GM12891 (cell line): ENCODE measurements around the gene PRKCE.

Experiments
- DNase-seq: peaks from one replicate; pipeline ENCODE4 v3.0.0; 2011; ENCODE audit warnings: low spot score; ENCODE audit not compliant: insufficient read length
- FAIRE-seq: peaks from 2 replicates; lab custom pipeline; 2011; peaks lifted over from hg19 to GRCh38; lab: Jason Lieb, UNC
- PAX5 ChIP-seq: IDR thresholded peaks from 2 replicates; pipeline ENCODE4 v1.6.1; 2011; ENCODE audit warnings: low read length, moderate library complexity, mild to moderate bottlenecking; ENCODE audit not compliant: insufficient read depth, severe bottlenecking
- POLR2A ChIP-seq: IDR thresholded peaks from 2 replicates; pipeline ENCODE4 v1.6.1; 2011; ENCODE audit warnings: low read depth, low read length, control low read depth
- POLR2AphosphoS5 ChIP-seq: IDR thresholded peaks from 2 replicates; pipeline ENCODE4 v1.6.1; 2011; ENCODE audit warnings: low read depth, low read length, control low read depth
- POU2F2 ChIP-seq: IDR thresholded peaks from 2 replicates; pipeline ENCODE4 v1.6.1; 2011; ENCODE audit warnings: low read depth, mild to moderate bottlenecking, control low read depth, low read length, moderate library complexity
- SPI1 ChIP-seq: IDR thresholded peaks from 2 replicates; pipeline ENCODE4 v1.6.1; 2011; ENCODE audit warnings: low read depth, low read length, control low read depth
- TAF1 ChIP-seq: IDR thresholded peaks from 2 replicates; pipeline ENCODE4 v1.6.1; 2011; ENCODE audit warnings: low read depth, low read length, control low read depth

The PRKCE gene

GRCh38 chr2:46079985-46080560, 428.6 kb downstream of the PRKCE start:
- TF ChIP-seq POLR2A (no peak), POU2F2 (no peak), PAX5 (no peak), POLR2AphosphoS5 (no peak), TAF1 (no peak), SPI1 (no peak)
- FAIRE-seq: no peak
- no peak for DNase-seq

GRCh38 chr2:46082531-46083485, 431.3 kb downstream of the PRKCE start:
- no peak for DNase-seq
- FAIRE-seq: no peak

GRCh38 chr2:46086578-46087070, 435.1 kb downstream of the PRKCE start:
- FAIRE-seq (no peak), DNase-seq (no peak)
- no peak for TF ChIP-seq POLR2A
- TF ChIP-seq PAX5: no peak
- no peak for TF ChIP-seq SPI1

More at GRCh38 chr2:46082531-46083485, 431.3 kb downstream of the PRKCE start:
- TF ChIP-seq PAX5 (no peak), POLR2AphosphoS5 (no peak), POLR2A (no peak), TAF1 (no peak), SPI1 (peak; percentile 23; the same call in 1 of the 2 replicates), POU2F2 (no peak)

- TF ChIP-seq TAF1: no peak
- TF ChIP-seq PAX5: no peak
- FAIRE-seq (no peak), DNase-seq (no peak)
Observed at GRCh38 chr2:46087492-46087891, 436.0 kb downstream of the PRKCE start.

- FAIRE-seq: no peak
- TF ChIP-seq SPI1 (no peak), PAX5 (no peak), POLR2A (no peak), POU2F2 (no peak)
- DNase-seq: no peak
Observed at GRCh38 chr2:46091004-46091403, 439.5 kb downstream of the PRKCE start.

- TF ChIP-seq POLR2A (no peak), SPI1 (no peak), TAF1 (no peak), PAX5 (no peak), POU2F2 (no peak), POLR2AphosphoS5 (no peak)
- FAIRE-seq: no peak
- DNase-seq: no peak
Observed at GRCh38 chr2:46091961-46092667, 440.6 kb downstream of the PRKCE start.

GRCh38 chr2:46094689-46095088, 443.2 kb downstream of the PRKCE start:
- no peak for TF ChIP-seq PAX5
- DNase-seq (no peak), FAIRE-seq (no peak)

- TF ChIP-seq SPI1: no peak
- TF ChIP-seq PAX5: no peak
- no peak for TF ChIP-seq POLR2A
- no peak for TF ChIP-seq TAF1
- no peak for TF ChIP-seq POU2F2
- FAIRE-seq: no peak
- DNase-seq: no peak
Observed at GRCh38 chr2:46095830-46096229, 444.4 kb downstream of the PRKCE start.

GRCh38 chr2:46096260-46096659, 444.8 kb downstream of the PRKCE start:
- TF ChIP-seq SPI1 (no peak), POU2F2 (no peak), PAX5 (no peak), POLR2A (no peak), TAF1 (no peak), POLR2AphosphoS5 (no peak)
- DNase-seq (no peak), FAIRE-seq (no peak)
